Measurements from ENCODE around the gene SMYD3. TPM values are rescaled to one million over a fixed set of nuclear protein-coding genes. Genes with fewer than 3 reads are reported as not detected.

Gene SMYD3
- total and polyA plus RNA-seq, 9 of the 15 experiments (the other 6 are each of a cell fraction or from before 2014, with no cell fraction given): 128 to 440 (median 197) TPM

GRCh38 chr1:246428542-246429308 lies 78.4 kb downstream of the SMYD3 start:
- in situ Hi-C loops (cut with MboI) (no loop called here), intact Hi-C loops (cut with micrococcal nuclease) (loop anchor here (5.0 to 10.0 kb wide), 2 partner anchors 121 to 214 kb away; no protein-coding TSS in a partner anchor)
- Histone ChIP-seq H2AFZ (ENCODE audit: low read depth, low read length) (peak overlapping the region; percentile 69), H3K27ac (ENCODE audit: extremely low read depth, low read depth, low read length) (peak overlapping the region; percentile 56), H3K4me2 (ENCODE audit: insufficient read depth, low read length) (peak overlapping the region; percentile 19; the same call in 1 of the 2 replicates), H3K9me3 (replicated peaks; ENCODE audit: control insufficient read depth, insufficient read depth, low read depth, low read length) (0 out of 2 replicates have a peak, but pooled peaks cover 4% of the 10 kb centered on the region), H3K9me1 (ENCODE audit: control insufficient read depth, insufficient read depth, low read length) (no peaks in the 10 kb centered on the region), H3K4me1 (replicated peaks in 1 of 2; ENCODE audit: control insufficient read depth in 2 of 2, insufficient read depth in 2 of 2, low read length in 2 of 2) (peaks cover 7 to 27% of the 10 kb centered on the region in 2 experiments; a peak in 4 of 5 replicates), H3K36me3 (ENCODE audit: control insufficient read depth, insufficient read depth, low read length) (no peaks in the 10 kb centered on the region), H3K79me2 (ENCODE audit: control insufficient read depth, insufficient read depth, low read length) (0 out of 3 replicates have a peak, but pooled peaks cover 2% of the 10 kb centered on the region), H4K20me1 (replicated peaks; ENCODE audit: control insufficient read depth, insufficient read depth, low read length) (no peaks in the 10 kb centered on the region), H3K27me3 (ENCODE audit: control insufficient read depth in 2 of 2, insufficient read depth in 2 of 2, low read length in 2 of 2) (no peaks in the 10 kb centered on the region), H3K4me3 (no peak overlapping the region), H3K9ac (ENCODE audit: insufficient read depth in 1 of 2, low read depth in 2 of 2, low read length in 2 of 2) (peak overlapping the region; percentile 21 to 26; a peak in 2 of 4 replicates)
- CTCF ChIA-PET (ENCODE audit: low intra/inter-chr PET ratio): no interaction called here
- FAIRE-seq: peak; percentile 49
- BruUV-seq (replicated peaks): no TSS peak
- DNase-seq (ENCODE audit: extremely low read depth in 1 of 4, low spot score in 3 of 4): peak in 2 of 4 experiments; percentile 42 to 80
- ATAC-seq: peak; percentile 88
- WGBS (ENCODE audit: insufficient coverage, low coverage, missing lambda C conversion rate): 12% methylated on average over 9 of the region's 9 CpGs
- POLR2A ChIA-PET: interaction anchor here (0.7 to 2.9 kb wide), 3 partner anchors 8 to 501 kb away, joined by 3 to 8 read pairs (median 3); no protein-coding TSS in a partner anchor
- TF ChIP-seq PRPF4 (IDR thresholded peaks at IDR 0.05; ENCODE audit: insufficient read depth, low read depth, low read length, poor library complexity, severe bottlenecking): no peak
- peak; percentile 13; the same call in 1 of the 2 replicates for TF ChIP-seq USF1 (CRISPR knock-in tag; IDR thresholded peaks at IDR 0.05)
- peak in 1 of 2 experiments; percentile 75; a peak in 2 of 4 replicates for TF ChIP-seq RCOR1 (IDR thresholded peaks at IDR 0.05; ENCODE audit: borderline replicate concordance in 1 of 2, low read depth in 2 of 2, low read length in 2 of 2)
- peak; percentile 82; the same call in 1 of the 2 replicates for TF ChIP-seq ZBTB33 (CRISPR knock-in tag; IDR thresholded peaks at IDR 0.05)
- TF ChIP-seq MAFF (IDR thresholded peaks at IDR 0.05; ENCODE audit: low read length): peak; percentile 17; the same call in 1 of the 2 replicates
- peak; percentile 82; the same call in 1 of the 2 replicates for TF ChIP-seq DMBX1 (CRISPR knock-in tag; IDR thresholded peaks at IDR 0.05; ENCODE audit: borderline replicate concordance)
- TF ChIP-seq TEAD4 (IDR thresholded peaks at IDR 0.05; ENCODE audit: low read length): peak; percentile 56; the same call in 1 of the 2 replicates
- TF ChIP-seq TEAD4 (CRISPR knock-in tag; IDR thresholded peaks at IDR 0.05; ENCODE audit: borderline replicate concordance): no peak
- TF ChIP-seq CXXC5 (CRISPR knock-in tag; IDR thresholded peaks at IDR 0.05): peak; percentile 78
- TF ChIP-seq RHOXF2B (CRISPR knock-in tag; conservative IDR thresholded peaks at IDR 0.05): 0 out of 2 replicates have a peak, but pooled peaks have one; percentile 62
- no peak for TF ChIP-seq ID3 (CRISPR knock-in tag; IDR thresholded peaks at IDR 0.05)
- 0 out of 2 replicates have a peak, but pooled peaks have one; percentile 20 for TF ChIP-seq ID3 (tag; IDR thresholded peaks at IDR 0.05)
- 0 out of 2 replicates have a peak, but pooled peaks have one; percentile 46 for TF ChIP-seq CBX1 (IDR thresholded peaks at IDR 0.05; ENCODE audit: low read depth)
- no peak for TF ChIP-seq TSC22D4 (tag; IDR thresholded peaks at IDR 0.05)

Measured in K562 (cell line).